ENCODE data around the gene MEG3. TPM values are rescaled to one million over a fixed set of nuclear protein-coding genes. Genes with fewer than 3 reads are reported as not detected.

MEG3 gene
- total and polyA plus RNA-seq, 2 of the 8 experiments (the other 6 are each of a cell fraction or from before 2014, with no cell fraction given), result 0.17 to 1.1 TPM

DNA sequence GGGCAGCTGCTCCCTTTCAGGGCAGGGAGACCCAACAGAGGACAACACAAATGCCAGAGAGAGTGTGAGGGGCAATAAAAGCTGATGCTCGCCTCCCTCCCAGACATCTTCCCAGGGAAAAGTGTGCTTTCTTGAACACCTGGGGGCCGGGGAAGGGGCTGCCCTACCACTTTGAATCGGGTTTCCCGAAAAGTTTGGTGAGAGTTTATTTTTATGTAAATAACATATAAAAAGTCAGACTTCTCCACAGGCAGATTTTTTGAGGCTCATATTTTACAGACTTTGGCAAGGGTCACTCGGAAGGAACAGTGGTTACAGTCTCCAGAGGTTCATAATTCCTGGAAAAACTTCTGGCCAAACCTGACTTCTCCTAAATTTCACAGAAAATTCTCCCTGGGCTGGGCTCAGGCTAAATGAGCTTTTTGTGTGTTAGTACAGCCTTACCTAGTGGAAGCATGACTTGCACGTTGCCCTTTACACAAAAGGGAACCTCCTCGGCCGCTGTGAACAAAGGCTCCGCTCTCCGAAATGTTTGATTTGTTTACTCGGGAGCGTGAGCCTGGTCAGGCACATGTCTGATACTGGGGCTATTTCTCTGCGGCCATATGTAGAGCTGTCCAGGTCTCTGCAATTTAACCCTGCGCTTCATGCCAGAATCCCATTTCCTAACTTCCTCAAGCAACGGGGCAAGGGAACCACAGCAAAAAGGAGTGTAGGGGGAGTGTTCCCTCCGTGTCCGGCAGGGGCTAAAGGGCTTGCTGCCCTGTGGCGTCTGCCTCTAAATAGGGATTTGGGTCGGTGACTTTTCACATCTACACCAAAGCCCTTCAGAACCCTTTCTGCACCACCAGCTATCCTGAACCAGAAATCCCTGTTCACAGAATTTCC lies 74.2 kb downstream of the MEG3 start (continued):
- TF ChIP-seq, protein P1, sequence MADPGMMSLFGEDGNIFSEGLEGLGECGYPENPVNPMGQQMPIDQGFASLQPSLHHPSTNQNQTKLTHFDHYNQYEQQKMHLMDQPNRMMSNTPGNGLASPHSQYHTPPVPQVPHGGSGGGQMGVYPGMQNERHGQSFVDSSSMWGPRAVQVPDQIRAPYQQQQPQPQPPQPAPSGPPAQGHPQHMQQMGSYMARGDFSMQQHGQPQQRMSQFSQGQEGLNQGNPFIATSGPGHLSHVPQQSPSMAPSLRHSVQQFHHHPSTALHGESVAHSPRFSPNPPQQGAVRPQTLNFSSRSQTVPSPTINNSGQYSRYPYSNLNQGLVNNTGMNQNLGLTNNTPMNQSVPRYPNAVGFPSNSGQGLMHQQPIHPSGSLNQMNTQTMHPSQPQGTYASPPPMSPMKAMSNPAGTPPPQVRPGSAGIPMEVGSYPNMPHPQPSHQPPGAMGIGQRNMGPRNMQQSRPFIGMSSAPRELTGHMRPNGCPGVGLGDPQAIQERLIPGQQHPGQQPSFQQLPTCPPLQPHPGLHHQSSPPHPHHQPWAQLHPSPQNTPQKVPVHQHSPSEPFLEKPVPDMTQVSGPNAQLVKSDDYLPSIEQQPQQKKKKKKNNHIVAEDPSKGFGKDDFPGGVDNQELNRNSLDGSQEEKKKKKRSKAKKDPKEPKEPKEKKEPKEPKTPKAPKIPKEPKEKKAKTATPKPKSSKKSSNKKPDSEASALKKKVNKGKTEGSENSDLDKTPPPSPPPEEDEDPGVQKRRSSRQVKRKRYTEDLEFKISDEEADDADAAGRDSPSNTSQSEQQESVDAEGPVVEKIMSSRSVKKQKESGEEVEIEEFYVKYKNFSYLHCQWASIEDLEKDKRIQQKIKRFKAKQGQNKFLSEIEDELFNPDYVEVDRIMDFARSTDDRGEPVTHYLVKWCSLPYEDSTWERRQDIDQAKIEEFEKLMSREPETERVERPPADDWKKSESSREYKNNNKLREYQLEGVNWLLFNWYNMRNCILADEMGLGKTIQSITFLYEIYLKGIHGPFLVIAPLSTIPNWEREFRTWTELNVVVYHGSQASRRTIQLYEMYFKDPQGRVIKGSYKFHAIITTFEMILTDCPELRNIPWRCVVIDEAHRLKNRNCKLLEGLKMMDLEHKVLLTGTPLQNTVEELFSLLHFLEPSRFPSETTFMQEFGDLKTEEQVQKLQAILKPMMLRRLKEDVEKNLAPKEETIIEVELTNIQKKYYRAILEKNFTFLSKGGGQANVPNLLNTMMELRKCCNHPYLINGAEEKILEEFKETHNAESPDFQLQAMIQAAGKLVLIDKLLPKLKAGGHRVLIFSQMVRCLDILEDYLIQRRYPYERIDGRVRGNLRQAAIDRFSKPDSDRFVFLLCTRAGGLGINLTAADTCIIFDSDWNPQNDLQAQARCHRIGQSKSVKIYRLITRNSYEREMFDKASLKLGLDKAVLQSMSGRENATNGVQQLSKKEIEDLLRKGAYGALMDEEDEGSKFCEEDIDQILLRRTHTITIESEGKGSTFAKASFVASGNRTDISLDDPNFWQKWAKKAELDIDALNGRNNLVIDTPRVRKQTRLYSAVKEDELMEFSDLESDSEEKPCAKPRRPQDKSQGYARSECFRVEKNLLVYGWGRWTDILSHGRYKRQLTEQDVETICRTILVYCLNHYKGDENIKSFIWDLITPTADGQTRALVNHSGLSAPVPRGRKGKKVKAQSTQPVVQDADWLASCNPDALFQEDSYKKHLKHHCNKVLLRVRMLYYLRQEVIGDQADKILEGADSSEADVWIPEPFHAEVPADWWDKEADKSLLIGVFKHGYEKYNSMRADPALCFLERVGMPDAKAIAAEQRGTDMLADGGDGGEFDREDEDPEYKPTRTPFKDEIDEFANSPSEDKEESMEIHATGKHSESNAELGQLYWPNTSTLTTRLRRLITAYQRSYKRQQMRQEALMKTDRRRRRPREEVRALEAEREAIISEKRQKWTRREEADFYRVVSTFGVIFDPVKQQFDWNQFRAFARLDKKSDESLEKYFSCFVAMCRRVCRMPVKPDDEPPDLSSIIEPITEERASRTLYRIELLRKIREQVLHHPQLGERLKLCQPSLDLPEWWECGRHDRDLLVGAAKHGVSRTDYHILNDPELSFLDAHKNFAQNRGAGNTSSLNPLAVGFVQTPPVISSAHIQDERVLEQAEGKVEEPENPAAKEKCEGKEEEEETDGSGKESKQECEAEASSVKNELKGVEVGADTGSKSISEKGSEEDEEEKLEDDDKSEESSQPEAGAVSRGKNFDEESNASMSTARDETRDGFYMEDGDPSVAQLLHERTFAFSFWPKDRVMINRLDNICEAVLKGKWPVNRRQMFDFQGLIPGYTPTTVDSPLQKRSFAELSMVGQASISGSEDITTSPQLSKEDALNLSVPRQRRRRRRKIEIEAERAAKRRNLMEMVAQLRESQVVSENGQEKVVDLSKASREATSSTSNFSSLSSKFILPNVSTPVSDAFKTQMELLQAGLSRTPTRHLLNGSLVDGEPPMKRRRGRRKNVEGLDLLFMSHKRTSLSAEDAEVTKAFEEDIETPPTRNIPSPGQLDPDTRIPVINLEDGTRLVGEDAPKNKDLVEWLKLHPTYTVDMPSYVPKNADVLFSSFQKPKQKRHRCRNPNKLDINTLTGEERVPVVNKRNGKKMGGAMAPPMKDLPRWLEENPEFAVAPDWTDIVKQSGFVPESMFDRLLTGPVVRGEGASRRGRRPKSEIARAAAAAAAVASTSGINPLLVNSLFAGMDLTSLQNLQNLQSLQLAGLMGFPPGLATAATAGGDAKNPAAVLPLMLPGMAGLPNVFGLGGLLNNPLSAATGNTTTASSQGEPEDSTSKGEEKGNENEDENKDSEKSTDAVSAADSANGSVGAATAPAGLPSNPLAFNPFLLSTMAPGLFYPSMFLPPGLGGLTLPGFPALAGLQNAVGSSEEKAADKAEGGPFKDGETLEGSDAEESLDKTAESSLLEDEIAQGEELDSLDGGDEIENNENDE (IDR thresholded peaks at IDR 0.05; ENCODE audit: insufficient replicate concordance, low read length), result no peak
- TF ChIP-seq BCL11A (IDR thresholded peaks at IDR 0.05; ENCODE audit: low read depth in 2 of 2, low read length in 2 of 2) (no peak), EP300 (IDR thresholded peaks at IDR 0.05; ENCODE audit: borderline replicate concordance in 1 of 2, low read depth in 2 of 2, low read length in 2 of 2) (no peak), RAD21 (IDR thresholded peaks at IDR 0.05 in 1 of 2, conservative IDR thresholded peaks at IDR 0.05 in 1 of 2; ENCODE audit: low read depth in 2 of 2, low read length in 2 of 2) (peak in 1 of 2 experiments; percentile 12; a peak in 1 of 4 replicates), MAFK (IDR thresholded peaks at IDR 0.05; ENCODE audit: low read depth, low read length) (no peak), FOSL1 (IDR thresholded peaks at IDR 0.05; ENCODE audit: insufficient read depth, low read depth, low read length) (no peak), NRF1 (IDR thresholded peaks at IDR 0.05; ENCODE audit: low read depth, low read length) (no peak), CBX8 (IDR thresholded peaks at IDR 0.05; ENCODE audit: borderline replicate concordance, low read depth, low read length) (no peak), SP2 (IDR thresholded peaks at IDR 0.05; ENCODE audit: low read length) (no peak)

Data from H1 (cell line).